HG03565 (cell line): ENCODE data around the gene TMEM140.

Experiments used
- ATAC-seq: cut with Tn5 transposase; IDR thresholded peaks from one replicate; pipeline ENCODE4 v1.9.1; 2021; ENCODE audit warnings: mild to moderate bottlenecking, moderate library complexity; ENCODE audit not compliant: unreplicated experiment

Gene TMEM140

GRCh38 chr7:135158141-135158655, 10.3 kb downstream of the TMEM140 start:
- ATAC-seq: no peak

- no peak for ATAC-seq
Measured at GRCh38 chr7:135158874-135159273, 11.0 kb downstream of the TMEM140 start.

- no peak for ATAC-seq
Measured at GRCh38 chr7:135159359-135160085, 11.7 kb downstream of the TMEM140 start.

GRCh38 chr7:135160098-135160857, 12.4 kb downstream of the TMEM140 start:
- no peak for ATAC-seq

GRCh38 chr7:135160858-135161653, 13.2 kb downstream of the TMEM140 start:
- no peak for ATAC-seq

- no peak for ATAC-seq
Measured at GRCh38 chr7:135161669-135162068, 13.8 kb downstream of the TMEM140 start.

- ATAC-seq: no peak
Measured at GRCh38 chr7:135162382-135163001, 14.6 kb downstream of the TMEM140 start.

GRCh38 chr7:135164357-135165061, 16.6 kb downstream of the TMEM140 start:
- ATAC-seq: no peak

- no peak for ATAC-seq
Measured at GRCh38 chr7:135165862-135166261, 18.0 kb downstream of the TMEM140 start.

GRCh38 chr7:135166338-135166990, 18.6 kb downstream of the TMEM140 start:
- no peak for ATAC-seq

- no peak for ATAC-seq
Measured at GRCh38 chr7:135167365-135167917, 19.6 kb downstream of the TMEM140 start.

GRCh38 chr7:135168001-135168400, 20.1 kb downstream of the TMEM140 start:
- ATAC-seq: no peak

- no peak for ATAC-seq
Measured at GRCh38 chr7:135168489-135169140, 20.7 kb downstream of the TMEM140 start.

- ATAC-seq: peak; percentile 26
Measured at GRCh38 chr7:135169141-135169963, 21.5 kb downstream of the TMEM140 start.

GRCh38 chr7:135169964-135170273, 22.0 kb downstream of the TMEM140 start:
- ATAC-seq: peak; percentile 9

GRCh38 chr7:135170274-135170997, 22.6 kb downstream of the TMEM140 start, which contains the start of gene CYREN:
CYREN (minus strand) TSS chr7:135170707; CDS start chr7:135168922, 1,785 bp downstream.
- peak; percentile 59 for ATAC-seq

GRCh38 chr7:135170998-135171481, 23.2 kb downstream of the TMEM140 start:
- peak; percentile 21 for ATAC-seq
